Spinal cord (tissue), 10 donors: ENCODE results near the gene NSD1. TPM values are rescaled to one million over a fixed set of nuclear protein-coding genes. Genes with fewer than 3 reads are reported as not detected.

Source experiments
- DNase-seq, 6 donors: peaks; one replicate each; pipeline versions ENCODE4 v3.0.0 to v3.0.0-alpha.2; 2013 to 2015; ENCODE audit warnings: low spot score in 6 of 6, low read depth in 4 of 6
- H3K27ac ChIP-seq: one replicate; pipeline ENCODE4 v1.5.1; 2013; ENCODE audit warnings: low read depth, low read length, control low read depth
- H3K27me3 ChIP-seq: one replicate; pipeline ENCODE4 v1.6.1; 2013; ENCODE audit warnings: low read length; ENCODE audit not compliant: control insufficient read depth, insufficient read depth
- H3K36me3 ChIP-seq: one replicate; pipeline ENCODE4 v1.6.1; 2013; ENCODE audit warnings: low read length; ENCODE audit not compliant: control insufficient read depth, insufficient read depth
- H3K4me1 ChIP-seq: one replicate; pipeline ENCODE4 v1.6.1; 2013; ENCODE audit warnings: low read length; ENCODE audit not compliant: control insufficient read depth, insufficient read depth
- H3K4me3 ChIP-seq: one replicate; pipeline ENCODE4 v1.5.1; 2013; ENCODE audit warnings: low read depth, low read length, control low read depth
- H3K9me3 ChIP-seq: one replicate; pipeline ENCODE4 v1.6.1; 2013; ENCODE audit warnings: low read length; ENCODE audit not compliant: control insufficient read depth, insufficient read depth
- WGBS: methylation state at CpG from one replicate; pipeline ENCODE4 v1.1.5; 2013; ENCODE audit warnings: missing lambda C conversion rate; ENCODE audit not compliant: insufficient coverage; 5-methylcytosine and 5-hydroxymethylcytosine counted together
- polyA plus RNA-seq, 2 donors: library from polyadenylated mRNA; unstranded; fragments of 120-200 nt; gene quantifications; one replicate each; pipeline ENCODE4 v1.2.1, GENCODE V29; 2013; ENCODE audit not compliant: insufficient read length in 2 of 2
- total RNA-seq, 2 donors: library from RNA; depleted of rRNA in 1 of 2; stranded (reverse); fragments of 120-200 nt in 1 of 2; fragments of >200 nt in 1 of 2; gene quantifications; one replicate each; pipeline versions ENCODE4 v1.2.3 to v1.2.4, GENCODE V29; 2013 to 2014
- donor health status: healthy.

The NSD1 gene
- total and polyA plus RNA-seq, 4 donors = 43.0 to 77.2 (median 58.7) TPM

DNA sequence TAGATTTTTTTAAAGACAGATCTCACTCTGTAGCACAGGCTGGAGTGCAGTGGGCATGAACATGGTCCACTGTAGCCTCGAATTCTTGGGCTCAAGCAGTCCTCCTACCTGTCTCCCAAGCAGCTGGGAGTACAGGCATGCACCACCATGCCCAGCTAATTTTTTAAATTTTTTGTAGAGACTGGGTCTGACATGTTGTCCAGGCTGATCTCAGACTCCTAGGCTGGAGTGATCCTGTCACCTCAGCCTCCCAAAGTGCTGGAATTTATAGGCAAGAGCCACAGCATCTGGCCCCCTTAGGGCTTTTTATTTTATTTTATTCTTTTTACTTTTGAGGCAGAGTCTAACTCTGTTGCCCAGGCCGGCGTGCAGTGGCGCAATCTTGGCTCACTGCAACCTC, 56.4 kb downstream of the NSD1 start:
- H3K36me3 ChIP-seq = peaks cover 19% of the 10 kb centered on the region
- no peak overlapping the region for H3K27ac ChIP-seq
- no peaks in the 10 kb centered on the region for H3K27me3 ChIP-seq
- H3K4me3 ChIP-seq = no peak overlapping the region
- H3K4me1 ChIP-seq = no peaks in the 10 kb centered on the region
- DNase-seq = no peak
- whole genome bisulfite sequencing = 91% methylated on average over 4 of the region's 4 CpGs
- H3K9me3 ChIP-seq = no peaks in the 10 kb centered on the region

GRCh38 chr5:177194268-177194667, 60.7 kb downstream of the NSD1 start:
- WGBS = no CpG with 5 or more reads among the region's 3 CpGs
- Histone ChIP-seq H3K36me3 (peaks cover 36% of the 10 kb centered on the region), H3K4me1 (no peaks in the 10 kb centered on the region), H3K9me3 (no peaks in the 10 kb centered on the region), H3K4me3 (no peak overlapping the region), H3K27me3 (no peaks in the 10 kb centered on the region), H3K27ac (no peak overlapping the region)
- peak in 1 of 6 donors; percentile 4 for DNase-seq

DNA sequence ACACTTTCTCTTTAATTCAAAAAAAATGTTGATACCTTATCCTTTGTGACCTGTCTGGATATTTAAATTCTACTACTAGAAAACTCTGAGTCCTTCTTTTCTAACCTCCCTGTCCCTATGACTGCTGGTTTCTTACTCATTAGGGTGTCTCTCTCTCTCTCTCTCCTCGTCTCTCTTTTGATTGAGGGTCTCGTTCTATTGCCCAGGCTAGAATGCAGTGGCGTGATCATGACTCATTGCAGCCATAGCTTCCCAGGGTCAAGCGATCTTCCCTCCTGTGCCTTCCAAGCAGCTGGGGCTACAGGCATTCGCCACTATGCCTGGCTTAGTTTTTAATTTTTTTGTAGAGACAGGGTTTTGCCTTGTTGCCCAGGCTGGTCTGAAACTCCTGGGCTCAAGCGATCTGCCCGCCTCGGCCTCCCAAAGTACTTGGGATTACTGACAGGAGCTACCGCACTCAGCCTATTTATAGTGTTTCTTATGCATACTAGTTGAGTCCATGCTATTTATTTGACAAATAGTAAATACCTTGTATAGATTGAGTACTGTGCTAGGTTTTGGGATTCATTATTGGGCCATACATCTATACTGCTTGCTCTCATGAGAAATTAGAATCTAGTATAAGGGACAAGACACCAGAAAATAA, 61.9 kb downstream of the NSD1 start:
- DNase-seq = no peak
- Histone ChIP-seq H3K36me3 (peaks cover 45% of the 10 kb centered on the region), H3K27me3 (no peaks in the 10 kb centered on the region), H3K4me3 (no peak overlapping the region), H3K4me1 (no peaks in the 10 kb centered on the region), H3K9me3 (no peaks in the 10 kb centered on the region), H3K27ac (no peak overlapping the region)
- 87% methylated on average over 5 of the region's 9 CpGs for WGBS

DNA sequence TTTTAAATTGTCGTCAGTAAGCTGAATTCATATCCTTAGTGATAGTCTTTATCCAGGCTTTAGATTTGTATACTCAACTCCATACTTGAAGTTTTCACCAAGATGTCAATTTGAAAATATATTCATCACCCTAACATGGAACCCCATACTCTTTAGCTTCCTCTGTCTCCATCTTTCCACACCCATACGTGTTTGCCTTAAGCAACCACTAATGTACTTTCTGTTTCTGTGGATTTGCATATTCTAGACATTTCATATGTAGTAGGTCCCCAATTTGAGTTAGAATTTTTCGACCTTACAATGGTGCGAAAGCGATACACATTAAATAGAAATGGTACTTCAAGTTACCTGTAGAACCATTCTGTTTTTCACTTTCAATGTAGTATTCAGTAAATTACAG, 65.2 kb downstream of the NSD1 start:
- peaks cover 48% of the 10 kb centered on the region for H3K36me3 ChIP-seq
- DNase-seq = no peak
- no peaks in the 10 kb centered on the region for H3K4me1 ChIP-seq
- H3K27ac ChIP-seq = no peak overlapping the region
- H3K27me3 ChIP-seq = no peaks in the 10 kb centered on the region
- H3K9me3 ChIP-seq = no peaks in the 10 kb centered on the region
- 80% methylated on average over 1 of the region's 5 CpGs for WGBS
- no peak overlapping the region for H3K4me3 ChIP-seq

- no peaks in the 10 kb centered on the region for H3K9me3 ChIP-seq
- no peak overlapping the region for H3K4me3 ChIP-seq
- H3K27ac ChIP-seq = no peak overlapping the region
- peaks cover 53% of the 10 kb centered on the region for H3K36me3 ChIP-seq
- 95% methylated on average over 9 of the region's 9 CpGs for WGBS
- DNase-seq = no peak
- H3K27me3 ChIP-seq = no peaks in the 10 kb centered on the region
- H3K4me1 ChIP-seq = no peaks in the 10 kb centered on the region
Observed at GRCh38 chr5:177204281-177204680, 70.7 kb downstream of the NSD1 start.

GRCh38 chr5:177209610-177210009, 76.0 kb downstream of the NSD1 start:
- Histone ChIP-seq H3K36me3 (peaks cover 37% of the 10 kb centered on the region), H3K27me3 (no peaks in the 10 kb centered on the region), H3K9me3 (no peaks in the 10 kb centered on the region), H3K27ac (no peak overlapping the region), H3K4me1 (no peaks in the 10 kb centered on the region), H3K4me3 (no peak overlapping the region)
- 92% methylated on average over 4 of the region's 4 CpGs for WGBS
- no peak for DNase-seq

DNA sequence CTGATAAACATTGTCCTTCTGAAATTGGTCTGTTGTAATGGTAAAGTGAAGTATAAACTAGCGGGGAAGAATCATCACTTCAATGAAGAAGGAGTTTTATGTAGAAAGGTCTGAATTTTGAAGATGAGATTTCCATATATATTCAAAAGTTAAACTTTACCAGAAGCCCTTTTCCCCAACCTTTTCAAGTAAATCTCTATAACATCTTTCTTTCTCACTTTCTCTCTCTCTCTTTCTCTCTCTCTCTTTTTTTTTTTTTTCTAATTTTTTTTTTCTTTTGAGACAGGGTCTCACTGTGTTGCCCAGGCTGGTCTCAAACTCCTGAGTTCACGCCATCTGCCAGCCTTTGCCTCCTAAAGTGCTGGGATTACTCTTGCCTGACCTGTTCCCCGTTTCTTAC, 78.7 kb downstream of the NSD1 start:
- WGBS = no CpG with 5 or more reads among the region's 3 CpGs
- Histone ChIP-seq H3K27ac (no peak overlapping the region), H3K4me1 (no peaks in the 10 kb centered on the region), H3K4me3 (no peak overlapping the region), H3K9me3 (no peaks in the 10 kb centered on the region), H3K36me3 (peaks cover 28% of the 10 kb centered on the region), H3K27me3 (no peaks in the 10 kb centered on the region)
- DNase-seq = no peak

GRCh38 chr5:177220576-177220975, 87.0 kb downstream of the NSD1 start:
- H3K9me3 ChIP-seq = no peaks in the 10 kb centered on the region
- no peak overlapping the region for H3K4me3 ChIP-seq
- no peaks in the 10 kb centered on the region for H3K27me3 ChIP-seq
- WGBS = 87% methylated on average over 5 of the region's 8 CpGs
- peaks cover 10% of the 10 kb centered on the region for H3K36me3 ChIP-seq
- H3K27ac ChIP-seq = no peak overlapping the region
- no peak for DNase-seq
- no peaks in the 10 kb centered on the region for H3K4me1 ChIP-seq

DNA sequence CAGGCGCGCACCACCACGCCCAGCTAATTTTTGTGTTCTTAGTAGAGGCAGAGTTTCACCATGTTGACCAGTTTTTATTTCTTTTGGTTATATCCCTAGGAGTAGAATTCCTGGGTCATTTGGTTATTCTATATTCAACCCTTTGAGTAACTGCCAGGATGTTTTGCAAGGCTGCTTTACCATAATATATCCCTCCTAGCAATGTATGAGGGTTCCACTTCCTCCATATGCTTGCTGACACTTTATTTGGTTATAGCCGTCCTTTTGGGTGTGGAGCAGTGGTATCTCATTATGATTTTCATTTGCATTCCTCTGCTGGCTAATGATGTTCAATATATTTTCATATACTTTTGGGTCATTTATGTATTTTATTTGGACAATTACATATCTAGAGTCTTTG, 88.7 kb downstream of the NSD1 start:
- no CpG with 5 or more reads among the region's 4 CpGs for WGBS
- H3K36me3 ChIP-seq = peaks cover 9% of the 10 kb centered on the region
- no peaks in the 10 kb centered on the region for H3K27me3 ChIP-seq
- H3K4me3 ChIP-seq = no peak overlapping the region
- H3K4me1 ChIP-seq = no peaks in the 10 kb centered on the region
- no peak overlapping the region for H3K27ac ChIP-seq
- no peak for DNase-seq
- H3K9me3 ChIP-seq = no peaks in the 10 kb centered on the region

- peaks cover 10% of the 10 kb centered on the region for H3K36me3 ChIP-seq
- no peak for DNase-seq
- no peak overlapping the region for H3K27ac ChIP-seq
- no CpG with 5 or more reads among the region's 4 CpGs for WGBS
- H3K9me3 ChIP-seq = no peaks in the 10 kb centered on the region
- H3K27me3 ChIP-seq = no peaks in the 10 kb centered on the region
- H3K4me3 ChIP-seq = no peak overlapping the region
- no peaks in the 10 kb centered on the region for H3K4me1 ChIP-seq
Observed at GRCh38 chr5:177225798-177226197, 92.2 kb downstream of the NSD1 start.
